GM10266 (cell line): ENCODE data around the gene SH2B3.
A peak's percentile ranks its signal among the peaks of the same experiment; 100 is the strongest.

Source experiments
- DNase-seq: peaks from one replicate; pipeline ENCODE4 v3.0.0; 2012; ENCODE audit errors: extremely low spot score
- TF ChIP-seq, protein P1 (sequence below): IDR thresholded peaks from 2 replicates; pipeline ENCODE4 v1.5.1; 2012; ENCODE audit warnings: mild to moderate bottlenecking, low read depth; ENCODE audit not compliant: control insufficient read depth, insufficient read depth; ENCODE audit errors: missing control alignments

The SH2B3 gene

DNA sequence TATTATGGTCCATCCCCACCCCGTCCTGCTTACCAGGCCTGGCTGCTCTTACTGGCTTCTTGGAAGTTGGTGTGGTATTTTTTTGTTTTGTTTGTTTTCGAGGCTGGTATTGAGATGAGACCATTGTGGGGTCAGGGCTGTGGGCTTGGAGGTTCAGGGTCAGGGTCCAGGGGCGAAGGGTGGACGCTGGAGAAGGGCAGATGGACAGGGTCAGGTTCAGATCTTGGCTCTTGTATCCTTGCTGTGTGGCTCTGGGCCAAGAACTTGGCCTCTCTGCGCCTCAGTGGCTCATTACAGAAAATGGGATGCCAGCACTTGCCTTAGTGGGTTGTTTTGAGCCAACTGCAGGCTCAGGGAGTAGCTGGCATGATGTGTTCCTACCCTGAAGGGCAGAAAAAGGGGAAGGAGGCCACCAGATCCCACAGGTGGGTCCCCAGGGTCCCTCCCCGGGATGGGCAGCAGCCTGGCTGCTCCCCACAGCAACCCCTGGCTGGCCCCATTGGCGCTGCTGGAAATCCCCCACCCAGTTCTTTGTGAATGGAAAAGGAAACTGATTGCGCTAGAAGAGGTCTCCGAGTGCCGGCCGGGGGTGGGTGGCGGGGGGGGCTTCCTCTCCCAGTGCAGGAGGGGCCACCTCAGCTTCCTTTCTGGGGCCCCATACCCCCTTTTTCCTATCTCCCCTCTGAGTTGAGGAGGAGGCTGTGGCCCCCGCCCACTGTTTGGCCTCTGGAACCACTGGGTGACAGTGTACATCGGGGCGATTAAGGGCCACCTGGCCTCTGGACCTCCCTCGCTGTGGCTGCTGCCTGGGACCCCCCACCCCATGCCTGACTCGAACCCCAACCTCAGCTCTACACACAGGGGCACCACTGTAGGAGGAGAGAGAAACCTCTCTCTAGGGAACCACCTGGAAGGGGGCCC, 25.0 kb downstream of the SH2B3 start:
- TF ChIP-seq, protein P1, sequence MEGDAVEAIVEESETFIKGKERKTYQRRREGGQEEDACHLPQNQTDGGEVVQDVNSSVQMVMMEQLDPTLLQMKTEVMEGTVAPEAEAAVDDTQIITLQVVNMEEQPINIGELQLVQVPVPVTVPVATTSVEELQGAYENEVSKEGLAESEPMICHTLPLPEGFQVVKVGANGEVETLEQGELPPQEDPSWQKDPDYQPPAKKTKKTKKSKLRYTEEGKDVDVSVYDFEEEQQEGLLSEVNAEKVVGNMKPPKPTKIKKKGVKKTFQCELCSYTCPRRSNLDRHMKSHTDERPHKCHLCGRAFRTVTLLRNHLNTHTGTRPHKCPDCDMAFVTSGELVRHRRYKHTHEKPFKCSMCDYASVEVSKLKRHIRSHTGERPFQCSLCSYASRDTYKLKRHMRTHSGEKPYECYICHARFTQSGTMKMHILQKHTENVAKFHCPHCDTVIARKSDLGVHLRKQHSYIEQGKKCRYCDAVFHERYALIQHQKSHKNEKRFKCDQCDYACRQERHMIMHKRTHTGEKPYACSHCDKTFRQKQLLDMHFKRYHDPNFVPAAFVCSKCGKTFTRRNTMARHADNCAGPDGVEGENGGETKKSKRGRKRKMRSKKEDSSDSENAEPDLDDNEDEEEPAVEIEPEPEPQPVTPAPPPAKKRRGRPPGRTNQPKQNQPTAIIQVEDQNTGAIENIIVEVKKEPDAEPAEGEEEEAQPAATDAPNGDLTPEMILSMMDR = no peak
- DNase-seq = no peak

DNA sequence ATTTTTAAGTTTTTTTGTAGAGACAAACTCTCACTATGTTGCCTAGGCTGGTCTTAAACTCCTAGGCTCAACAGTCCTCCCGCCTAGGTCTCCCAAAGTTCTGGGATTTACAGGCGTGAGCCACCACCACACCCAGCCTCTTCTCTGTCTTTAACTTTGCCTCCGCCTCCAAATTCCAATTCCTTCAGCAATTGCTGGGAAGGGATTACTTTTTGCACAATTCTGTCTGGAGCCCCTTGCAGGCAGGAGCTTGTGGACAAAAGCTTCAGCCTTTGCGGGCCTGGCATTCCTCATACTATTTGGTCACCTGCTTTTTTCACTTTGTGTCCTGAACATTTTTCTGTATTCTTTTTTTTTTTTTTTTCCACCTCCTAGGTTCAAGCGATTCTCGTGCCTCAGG, 26.0 kb downstream of the SH2B3 start:
- TF ChIP-seq, protein P1 = no peak
- no peak for DNase-seq

- TF ChIP-seq, protein P1 = no peak
- no peak for DNase-seq
Observed at GRCh38 chr12:111434049-111434448, 28.3 kb downstream of the SH2B3 start.

- DNase-seq = peak; percentile 65
- TF ChIP-seq, protein P1 = no peak
Observed at GRCh38 chr12:111434680-111435338, 29.1 kb downstream of the SH2B3 start.

DNA sequence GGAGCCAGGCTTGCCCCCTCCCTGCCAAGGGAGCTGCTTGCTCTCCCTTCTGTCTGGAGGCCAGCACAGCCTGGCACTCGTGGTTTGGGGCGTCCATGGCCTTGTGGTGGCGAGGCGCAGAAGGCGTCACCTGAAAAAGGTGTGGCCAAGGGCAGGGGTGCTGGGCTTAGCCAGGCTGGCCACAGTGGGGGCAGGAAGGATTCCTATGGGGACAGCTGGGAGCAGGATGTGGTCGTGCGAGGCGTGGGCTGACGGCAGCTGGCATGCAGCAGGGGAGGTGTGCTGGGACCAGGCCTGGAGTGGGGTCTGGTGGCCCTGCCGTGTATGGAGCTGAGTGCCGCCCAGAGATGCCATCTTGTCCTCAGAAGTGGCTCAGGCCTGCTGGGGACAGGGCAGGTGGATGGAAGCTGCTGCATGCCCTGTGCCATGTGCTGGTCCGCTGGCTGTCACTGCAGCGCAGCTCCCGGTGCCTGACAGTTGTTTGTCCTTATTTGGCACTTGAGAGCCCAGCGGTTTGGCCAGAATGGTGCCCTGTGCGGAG, 30.0 kb downstream of the SH2B3 start:
- TF ChIP-seq, protein P1 = no peak
- DNase-seq = no peak

DNA sequence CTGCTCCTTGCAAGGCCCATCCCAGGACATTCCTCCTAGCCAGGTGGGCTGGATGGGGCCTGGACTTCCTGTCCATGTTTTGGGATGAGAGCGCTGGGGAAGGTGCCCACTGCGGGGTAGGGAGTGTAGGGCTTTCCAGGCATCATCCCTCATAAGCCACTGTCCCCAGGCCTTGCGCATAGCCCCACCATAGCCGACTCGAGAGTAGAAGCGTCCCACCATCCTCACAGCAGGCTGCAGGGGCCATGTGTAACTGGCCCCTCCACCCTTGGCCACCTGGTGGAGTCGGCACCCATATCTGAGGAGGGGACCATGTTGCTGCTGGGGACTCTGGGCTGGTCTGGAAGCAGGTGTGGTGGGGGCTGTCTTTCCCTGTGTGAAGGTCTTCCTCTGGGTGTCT, 30.5 kb downstream of the SH2B3 start:
- TF ChIP-seq, protein P1 = no peak
- DNase-seq = no peak
